OCI-LY7 (cell line): Measurements from ENCODE around the gene RBM38. TPM values are rescaled to one million over a fixed set of nuclear protein-coding genes. Genes with fewer than 3 reads are reported as not detected.
A peak's percentile ranks its signal among the peaks of the same experiment; 100 is the strongest.

Experiments
- BruUV-seq: library from RNA; stranded (reverse); fragments of 400-500 nt; replicated peaks from 2 replicates; lab custom pipeline; 2021; lab: Mats Ljungman, UMichigan
- CTCF ChIA-PET: fragments of 300-600 bp; sonication (Branson Sonifier 250); formaldehyde crosslinking; loops from one replicate; lab custom pipeline; 2022; ENCODE audit warnings: antibody characterized with exemption; ENCODE audit not compliant: unreplicated experiment; lab: Charles Lee
- POLR2A ChIA-PET: fragments of 300-600 bp; sonication (Branson Sonifier 250); formaldehyde crosslinking; loops from one replicate; lab custom pipeline; 2022; ENCODE audit warnings: antibody characterized with exemption; lab: Charles Lee
- DNase-seq: peaks from one replicate; pipeline ENCODE4 v3.0.0-alpha.2; 2015; ENCODE audit warnings: low spot score
- H2AFZ ChIP-seq: fragments of 200-600 bp; sonication (generic), shearing (Covaris generic); 2 replicates; pipeline ENCODE4 v1.6.1; 2014; ENCODE audit warnings: mild to moderate bottlenecking, antibody characterized with exemption, low read length, moderate library complexity
- H3K27ac ChIP-seq: fragments of 200-600 bp; sonication (generic); 2 replicates; pipeline ENCODE4 v1.5.1; 2014; ENCODE audit warnings: mixed run types, low read depth, mild to moderate bottlenecking, moderate library complexity, low read length, inconsistent platforms; ENCODE audit not compliant: poor library complexity, severe bottlenecking
- H3K36me3 ChIP-seq: fragments of 200-600 bp; sonication (generic); 2 replicates; pipeline ENCODE4 v1.6.1; 2014; ENCODE audit warnings: mild to moderate bottlenecking, antibody characterized with exemption, low read length, moderate library complexity, mixed read lengths; ENCODE audit not compliant: insufficient read depth
- H3K4me1 ChIP-seq: fragments of 200-600 bp; sonication (generic); 2 replicates; pipeline ENCODE4 v1.5.1; 2014; ENCODE audit warnings: mild to moderate bottlenecking, low read length; ENCODE audit not compliant: insufficient read depth, poor library complexity, severe bottlenecking
- H3K4me2 ChIP-seq: fragments of 200-600 bp; sonication (generic); 2 replicates; pipeline ENCODE4 v1.6.1; 2014; ENCODE audit warnings: mild to moderate bottlenecking, low read length
- H3K4me3 ChIP-seq: fragments of 200-600 bp; sonication (generic); 2 replicates; pipeline ENCODE4 v1.5.1; 2014; ENCODE audit warnings: mild to moderate bottlenecking, low read depth, low read length; ENCODE audit not compliant: poor library complexity, severe bottlenecking
- H3K79me2 ChIP-seq: fragments of 200-600 bp; sonication (generic); 2 replicates; pipeline ENCODE4 v1.6.1; 2016; ENCODE audit warnings: low read depth, mild to moderate bottlenecking, low read length, moderate library complexity, mixed read lengths; ENCODE audit not compliant: insufficient read depth
- H3K9me2 ChIP-seq: fragments of 200-600 bp; sonication (generic); 2 replicates; pipeline ENCODE4 v1.6.1; 2016; ENCODE audit warnings: mild to moderate bottlenecking, low read length, mixed read lengths; ENCODE audit not compliant: insufficient read depth
- H3K9me3 ChIP-seq: fragments of 200-600 bp; sonication (generic); 2 replicates; pipeline ENCODE4 v1.6.1; 2014; ENCODE audit warnings: mild to moderate bottlenecking, mixed run types, low read length, mixed read lengths
- H4K20me1 ChIP-seq: fragments of 200-600 bp; sonication (generic); 2 replicates; pipeline ENCODE4 v1.6.1; 2014; ENCODE audit warnings: mild to moderate bottlenecking, antibody characterized with exemption, low read length, moderate library complexity, mixed read lengths; ENCODE audit not compliant: insufficient read depth
- CTCF ChIP-seq: fragments of 200-600 bp; sonication (generic); conservative IDR thresholded peaks from 2 replicates; pipeline ENCODE4 v1.5.1; 2014; ENCODE audit warnings: mild to moderate bottlenecking, antibody characterized with exemption, low read length, moderate library complexity, mixed read lengths
- EZH2phosphoT487 ChIP-seq: fragments of 200-600 bp; sonication (generic); IDR thresholded peaks from 2 replicates; pipeline ENCODE4 v1.6.1; 2018; ENCODE audit warnings: low read depth, borderline replicate concordance, mild to moderate bottlenecking, mixed run types, antibody characterized with exemption, low read length, moderate library complexity, mixed read lengths
- intact Hi-C: fragments of 100-400 bp; cut with micrococcal nuclease; formaldehyde crosslinking; loops from one replicate; pipeline ENCODE4 v1.10.0; 2022; ENCODE audit not compliant: unreplicated experiment
- total RNA-seq, 2 experiments: library from RNA; depleted of rRNA in 1 of 2; stranded (reverse); fragments of >200 nt in 1 of 2; shearing (Covaris generic) in 1 of 2; gene quantifications; 2 replicates each; pipeline ENCODE4 v1.2.3, GENCODE V29; 2014 to 2022

RBM38 gene
- total RNA-seq, 2 experiments from 2014 or later: 119 to 174 TPM

GRCh38 chr20:57372581-57373350 lies 18.4 kb upstream of the RBM38 start:
- no peaks in the 10 kb centered on the region for H4K20me1 ChIP-seq
- peaks cover 100% of the 10 kb centered on the region for H3K36me3 ChIP-seq
- intact Hi-C loops: no loop called here
- no peak overlapping the region for H3K27ac ChIP-seq
- no peaks in the 10 kb centered on the region for H3K9me2 ChIP-seq
- ChIA-PET POLR2A (no interaction called here), CTCF (no interaction called here)
- H3K4me2 ChIP-seq: no peak overlapping the region
- no peak for DNase-seq
- no peak overlapping the region for H3K4me3 ChIP-seq
- no peaks in the 10 kb centered on the region for H3K9me3 ChIP-seq
- BruUV-seq: no TSS peak
- no peak for TF ChIP-seq EZH2phosphoT487
- no peak for TF ChIP-seq CTCF
- H2AFZ ChIP-seq: no peak overlapping the region
- H3K79me2 ChIP-seq: no peaks in the 10 kb centered on the region
- H3K4me1 ChIP-seq: peaks cover 12% of the 10 kb centered on the region

- Histone ChIP-seq H3K9me3 (no peaks in the 10 kb centered on the region), H3K27ac (peak overlapping the region; percentile 31), H3K4me1 (peaks cover 12% of the 10 kb centered on the region), H3K4me2 (peak overlapping the region; percentile 20; the same call in 1 of the 2 replicates), H3K36me3 (peaks cover 100% of the 10 kb centered on the region), H4K20me1 (no peaks in the 10 kb centered on the region), H3K4me3 (no peak overlapping the region), H3K9me2 (no peaks in the 10 kb centered on the region), H2AFZ (no peak overlapping the region), H3K79me2 (no peaks in the 10 kb centered on the region)
- ChIA-PET POLR2A (no interaction called here), CTCF (no interaction called here)
- intact Hi-C loops: no loop called here
- DNase-seq: no peak
- no TSS peak for BruUV-seq
- TF ChIP-seq CTCF: no peak
- TF ChIP-seq EZH2phosphoT487: no peak
Observed at GRCh38 chr20:57374343-57374930, 16.8 kb upstream of the RBM38 start.
